HG02610 (cell line): ENCODE measurements around the gene SP6.

Experiments
- ATAC-seq: cut with Tn5 transposase; IDR thresholded peaks from one replicate; pipeline ENCODE4 v1.9.1; 2021; ENCODE audit warnings: mild to moderate bottlenecking, moderate library complexity; ENCODE audit not compliant: unreplicated experiment

Gene SP6

DNA sequence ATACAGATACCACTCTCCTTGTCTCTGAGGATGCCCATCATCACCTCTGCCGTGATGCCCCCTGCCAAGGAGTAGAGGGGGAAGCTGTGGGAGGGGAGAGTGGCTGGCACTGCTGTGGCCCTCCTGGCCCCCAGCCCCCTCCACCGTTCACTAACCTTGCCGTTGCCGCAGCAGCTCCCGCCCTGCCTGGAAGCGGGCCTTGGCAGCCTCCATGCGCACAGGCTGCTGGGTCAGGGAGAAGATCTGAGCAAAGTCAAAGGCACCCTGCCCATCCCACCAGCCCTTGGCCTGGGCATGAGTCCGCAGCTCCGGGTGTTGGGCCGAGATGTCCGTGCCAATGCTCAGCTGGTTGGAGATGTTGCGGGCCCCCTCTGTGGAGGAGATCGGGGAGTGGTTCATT, 12.3 kb downstream of the SP6 start:
- ATAC-seq: no peak

DNA sequence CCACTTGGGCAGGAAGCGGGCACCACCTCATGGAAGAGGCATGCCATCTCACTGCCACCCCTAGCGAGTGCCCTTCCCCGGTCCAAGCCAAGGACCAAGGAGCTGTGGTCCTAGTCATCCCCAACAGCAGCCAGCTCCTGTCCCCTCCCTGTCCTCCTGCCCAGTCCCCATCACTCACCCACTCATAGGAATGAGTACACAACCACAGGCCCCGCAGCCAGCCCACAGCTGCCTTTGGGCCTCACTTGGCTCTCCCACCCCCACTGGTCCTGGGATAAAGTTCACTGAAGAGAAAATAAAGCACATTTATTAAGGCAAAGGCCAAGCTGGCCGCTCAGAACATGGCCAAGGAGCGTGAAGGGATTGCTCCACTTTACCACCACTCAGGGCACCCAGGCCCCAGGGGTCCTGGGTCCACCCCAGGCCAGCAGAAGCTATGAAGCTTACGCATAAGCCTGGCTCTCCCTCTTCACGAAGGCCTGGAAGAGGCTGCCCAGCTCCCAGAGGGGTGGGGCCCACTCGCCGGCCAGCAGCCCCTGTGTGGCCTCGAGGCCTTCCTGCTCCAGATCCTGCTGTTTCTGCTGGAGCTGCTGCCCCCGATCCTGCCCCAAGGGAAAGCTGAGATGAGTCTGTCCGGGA, 13.4 kb downstream of the SP6 start:
- no peak for ATAC-seq

DNA sequence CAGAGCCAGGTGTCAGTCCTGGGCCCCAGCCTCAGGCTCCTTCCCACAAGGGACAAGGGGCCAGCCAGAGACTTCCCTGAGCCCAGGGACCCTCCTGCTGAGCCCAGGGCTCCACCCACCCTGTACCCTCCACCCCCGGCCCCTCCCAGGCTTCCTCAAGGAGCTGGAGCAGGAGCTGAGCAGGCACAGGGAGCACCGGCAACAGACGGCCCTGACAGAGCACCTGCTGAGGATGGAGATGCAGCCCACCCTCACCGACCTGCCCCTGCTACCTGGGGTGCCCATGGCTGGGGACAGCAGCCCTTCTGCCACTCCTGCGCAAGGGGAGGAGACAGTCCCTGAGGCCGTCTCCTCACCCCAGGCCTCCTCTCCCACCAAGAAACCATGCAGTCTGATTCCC, 14.4 kb downstream of the SP6 start:
- ATAC-seq: no peak

DNA sequence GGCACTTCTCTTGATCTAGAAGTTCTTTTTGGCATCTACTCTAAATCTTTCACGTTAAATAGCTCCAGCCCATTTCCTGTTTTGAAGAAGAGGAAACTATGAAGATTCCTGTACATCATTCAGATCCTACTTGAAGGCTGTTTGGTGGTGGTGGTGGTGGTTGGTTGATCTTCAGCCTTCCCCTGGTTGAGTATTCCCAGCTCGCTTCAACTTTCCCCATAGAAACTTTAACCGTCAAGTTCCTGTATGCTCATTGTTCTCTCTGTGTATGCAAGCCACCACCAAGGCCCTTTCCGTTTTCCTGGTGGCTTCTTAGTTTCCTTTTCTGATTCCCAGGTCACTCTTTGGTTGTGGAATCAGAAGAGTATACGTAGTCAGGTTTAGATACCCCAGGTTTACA, 16.2 kb downstream of the SP6 start:
- no peak for ATAC-seq

- ATAC-seq: no peak
These were observed 19.0 kb downstream of the SP6 start for GRCh38 chr17:47831934-47832327.

- peak; percentile 89 for ATAC-seq
These were observed 19.7 kb downstream of the SP6 start, which contains the start of the genes LRRC46 and MRPL10 for GRCh38 chr17:47831003-47831933. TSS of gene LRRC46 (plus strand) at chr17:47831670. CDS start at chr17:47831990, 320 bp downstream. TSS of gene MRPL10 (minus strand) at chr17:47831541. CDS start at chr17:47831511, 30 bp downstream.

GRCh38 chr17:47830396-47831002, 20.5 kb downstream of the SP6 start:
- no peak for ATAC-seq

DNA sequence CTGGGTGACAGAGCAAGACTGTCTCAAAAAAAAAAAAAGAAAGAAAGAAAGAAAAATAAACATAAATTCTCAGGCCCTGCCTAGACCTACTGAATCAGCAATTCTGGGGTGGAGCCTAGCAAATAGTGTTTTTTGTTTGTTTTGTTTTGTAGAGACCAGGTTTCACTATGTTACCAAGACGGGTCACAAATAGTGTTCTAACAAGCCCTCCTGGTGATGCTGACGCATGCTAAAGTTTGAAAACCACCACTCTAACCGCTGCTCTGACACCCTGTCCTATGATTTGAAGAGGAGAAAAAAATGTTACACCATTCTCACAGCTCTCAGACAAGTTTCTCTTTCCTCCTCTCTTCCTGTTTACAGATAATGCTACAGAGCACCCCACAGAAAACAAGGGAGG, 21.1 kb downstream of the SP6 start:
- ATAC-seq: no peak

DNA sequence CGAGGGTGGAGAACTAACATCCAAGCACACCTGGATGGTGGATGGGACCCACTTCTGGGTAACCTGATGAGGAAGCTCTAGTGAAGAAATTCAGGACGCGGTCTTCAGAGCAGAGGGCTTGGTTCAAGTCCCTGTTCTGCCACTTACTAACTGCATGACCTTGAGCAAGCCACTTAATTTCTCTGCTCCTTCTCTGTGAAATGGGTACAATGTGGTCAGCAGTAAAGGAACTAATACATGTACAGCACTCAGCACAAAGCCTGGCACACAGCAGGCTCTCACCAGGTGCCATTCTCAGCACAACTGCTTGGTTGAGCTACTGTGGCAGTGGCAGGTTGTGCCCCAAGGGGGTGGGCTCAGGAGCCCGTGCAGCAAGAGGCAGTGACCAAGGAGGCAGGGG, 27.4 kb downstream of the SP6 start:
- no peak for ATAC-seq

GRCh38 chr17:47822785-47823184, 28.2 kb downstream of the SP6 start:
- ATAC-seq: no peak

- ATAC-seq: peak; percentile 82
These were observed 29.3 kb downstream of the SP6 start, which contains the start of gene OSBPL7 for GRCh38 chr17:47821424-47822391. TSS of gene OSBPL7 (minus strand) at chr17:47821794. CDS start at chr17:47820278, 1,516 bp downstream.

DNA sequence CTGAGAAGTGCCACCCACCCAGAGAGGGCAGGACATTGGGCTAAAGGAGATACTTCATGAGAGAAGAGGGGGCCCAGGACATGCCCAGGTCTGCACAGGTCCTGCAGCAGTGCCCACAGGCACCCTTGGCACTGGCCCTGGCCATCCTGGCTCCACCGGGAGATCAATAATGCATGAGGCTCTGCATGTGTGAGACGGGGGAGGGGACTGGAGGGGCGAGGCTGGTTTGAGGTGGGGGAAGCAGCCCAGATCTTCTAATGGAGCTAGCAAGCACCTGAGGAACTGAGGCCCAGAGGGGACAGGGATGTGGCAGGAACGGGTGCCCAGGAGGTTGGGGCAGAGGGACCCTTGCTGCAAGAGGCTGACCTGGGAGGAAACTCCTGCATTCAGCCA, 29.9 kb downstream of the SP6 start:
- no peak for ATAC-seq

DNA sequence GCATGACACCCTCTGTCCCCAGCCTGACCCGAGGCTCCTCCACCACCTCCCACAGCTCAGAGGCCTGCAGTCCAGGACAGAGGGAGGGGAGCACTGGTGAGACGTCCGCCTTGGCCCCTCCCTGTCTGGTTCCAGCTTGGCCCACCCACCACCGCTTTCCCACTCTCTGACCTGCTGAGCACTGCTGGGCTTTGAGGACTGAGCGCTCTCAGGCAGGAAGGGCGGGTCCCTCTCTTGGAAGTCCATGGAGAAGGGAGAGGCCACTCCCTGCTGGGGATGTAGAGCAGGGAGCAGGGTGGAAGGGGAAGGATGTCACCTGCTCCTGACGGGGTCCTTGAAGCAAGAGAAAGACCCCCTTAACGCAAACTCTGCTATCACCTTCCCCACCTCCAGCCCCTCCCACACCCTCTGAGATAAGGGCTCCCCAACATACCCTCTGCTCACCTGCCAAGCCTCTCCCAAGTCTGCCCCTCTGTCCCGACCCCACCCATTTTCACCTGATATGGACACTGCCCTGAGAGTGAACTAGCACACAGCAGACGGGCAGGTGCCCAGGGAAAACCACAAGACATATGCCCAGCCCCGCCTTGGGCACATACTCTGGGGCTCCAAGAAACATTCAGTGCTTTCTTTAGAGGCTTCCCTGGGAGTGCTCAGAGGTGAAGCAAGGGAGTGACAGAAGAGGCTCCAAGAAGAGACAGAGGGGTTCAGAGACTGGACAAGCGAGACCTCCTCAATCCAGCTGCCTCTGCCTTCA, 30.8 kb downstream of the SP6 start:
- no peak for ATAC-seq

- no peak for ATAC-seq
These were observed 31.5 kb downstream of the SP6 start for GRCh38 chr17:47819475-47819874.

- ATAC-seq: no peak
These were observed 32.8 kb downstream of the SP6 start for GRCh38 chr17:47818002-47818695.

- ATAC-seq: no peak
These were observed 34.0 kb downstream of the SP6 start for GRCh38 chr17:47816947-47817346.

DNA sequence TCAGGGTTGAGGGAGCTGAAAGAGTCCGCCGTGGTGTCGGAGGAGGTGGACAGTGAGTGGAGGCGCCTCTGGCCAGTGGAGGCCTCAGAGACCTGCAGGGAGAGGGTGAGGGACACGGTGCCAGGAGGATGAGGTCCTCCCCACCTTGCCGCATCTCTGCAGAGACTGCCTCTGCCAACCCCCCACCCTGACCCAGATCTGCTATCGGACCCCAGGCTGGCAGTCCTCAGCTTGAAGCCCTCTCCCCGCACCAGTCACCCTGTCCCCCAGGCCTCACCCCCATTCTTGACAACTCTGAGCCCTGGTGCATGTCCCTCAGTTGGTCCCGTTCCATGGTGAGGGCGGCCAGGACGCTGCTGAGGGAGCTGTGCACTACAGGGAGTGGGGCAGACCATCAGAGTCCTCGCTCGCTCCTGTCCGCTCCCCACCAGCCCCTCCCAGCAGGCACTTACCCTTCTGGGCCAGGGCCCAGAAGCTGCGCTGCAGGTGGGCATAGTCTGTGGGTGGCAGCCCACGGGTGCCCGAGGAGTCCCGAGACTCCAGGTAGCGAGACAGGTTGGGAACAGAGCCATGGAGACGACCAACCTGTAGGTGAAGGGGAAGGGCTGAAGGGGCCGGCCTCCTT, 34.7 kb downstream of the SP6 start:
- ATAC-seq: no peak

GRCh38 chr17:47815106-47815918, 35.7 kb downstream of the SP6 start:
- ATAC-seq: no peak
